GM23338 (cell line): ENCODE measurements around the gene MORN4. TPM values are rescaled to one million over a fixed set of nuclear protein-coding genes. Genes with fewer than 3 reads are reported as not detected.

Experiments used
- ATAC-seq: fragments of 200-7000 bp; cut with Tn5 transposase; 3 replicates; pipeline ENCODE4 v1.9.1; 2020
- DNase-seq: peaks from one replicate; pipeline ENCODE4 v3.0.0-alpha.2; 2015; ENCODE audit warnings: low spot score
- H2AFZ ChIP-seq: fragments of 200-600 bp; sonication (generic); 2 replicates; pipeline ENCODE4 v1.8.0; 2016; ENCODE audit warnings: antibody characterized with exemption, mild to moderate bottlenecking, moderate library complexity
- H3F3A ChIP-seq: fragments of 200-600 bp; sonication (generic); replicated peaks from 2 replicates; pipeline ENCODE4 v1.8.0; 2017; ENCODE audit warnings: antibody characterized with exemption, mixed run types, low read depth
- H3K27ac ChIP-seq: fragments of 200-600 bp; sonication (generic); 2 replicates; pipeline ENCODE4 v1.6.1; 2016; ENCODE audit warnings: low read depth
- H3K27me3 ChIP-seq: fragments of 200-600 bp; sonication (generic); 2 replicates; pipeline ENCODE4 v1.8.0; 2016; ENCODE audit warnings: mild to moderate bottlenecking, mixed run types, moderate library complexity; ENCODE audit not compliant: insufficient read depth
- H3K36me3 ChIP-seq: fragments of 200-600 bp; sonication (generic); 2 replicates; pipeline ENCODE4 v1.8.0; 2016; ENCODE audit warnings: mild to moderate bottlenecking; ENCODE audit not compliant: insufficient read depth
- H3K4me1 ChIP-seq: fragments of 200-600 bp; sonication (generic); 2 replicates; pipeline ENCODE4 v1.8.0; 2016; ENCODE audit warnings: mild to moderate bottlenecking, moderate library complexity; ENCODE audit not compliant: insufficient read depth
- H3K4me2 ChIP-seq: fragments of 200-600 bp; sonication (generic); 2 replicates; pipeline ENCODE4 v1.7.1; 2017; ENCODE audit warnings: mixed run types
- H3K4me3 ChIP-seq: fragments of 200-600 bp; sonication (generic); 2 replicates; pipeline ENCODE4 v1.6.1; 2016; ENCODE audit warnings: mixed run types
- H3K79me2 ChIP-seq: fragments of 200-600 bp; sonication (generic); replicated peaks from 2 replicates; pipeline ENCODE4 v1.8.0; 2017; ENCODE audit warnings: mild to moderate bottlenecking; ENCODE audit not compliant: insufficient read depth
- H3K9me2 ChIP-seq: fragments of 200-600 bp; sonication (generic); 2 replicates; pipeline ENCODE4 v1.8.0; 2017; ENCODE audit not compliant: insufficient read depth
- H4K20me1 ChIP-seq: fragments of 200-600 bp; sonication (generic); replicated peaks from 2 replicates; pipeline ENCODE4 v1.8.0; 2017; ENCODE audit warnings: mild to moderate bottlenecking; ENCODE audit not compliant: insufficient read depth
- H3K27ac Mint-ChIP-seq: 2 replicates; pipeline ENCODE4 v1.8.0; 2020; ENCODE audit warnings: inconsistent platforms, mild to moderate bottlenecking, moderate library complexity, mixed read lengths
- H3K27me3 Mint-ChIP-seq: 3 replicates; pipeline ENCODE4 v1.8.0; 2022; ENCODE audit warnings: low read depth, mild to moderate bottlenecking, moderate library complexity, mixed read lengths, inconsistent platforms; ENCODE audit not compliant: insufficient read depth, poor library complexity
- H3K36me3 Mint-ChIP-seq: 3 replicates; pipeline ENCODE4 v1.8.0; 2021; ENCODE audit warnings: low read depth, mild to moderate bottlenecking, inconsistent platforms, moderate library complexity, mixed read lengths
- H3K4me1 Mint-ChIP-seq: 3 replicates; pipeline ENCODE4 v1.8.0; 2020; ENCODE audit warnings: mild to moderate bottlenecking, inconsistent platforms, mixed read lengths
- H3K4me3 Mint-ChIP-seq: 3 replicates; pipeline ENCODE4 v1.8.0; 2021; ENCODE audit warnings: moderate library complexity, mild to moderate bottlenecking, inconsistent platforms, mixed read lengths
- H3K9me3 Mint-ChIP-seq: 3 replicates; pipeline ENCODE4 v1.8.0; 2020; ENCODE audit warnings: moderate library complexity, mild to moderate bottlenecking, inconsistent platforms, mixed read lengths
- CREB1 ChIP-seq: fragments of 250-450 bp; sonication (Bioruptor Pico); IDR thresholded peaks from 2 replicates; pipeline ENCODE4 v1.5.0; 2020; ENCODE audit warnings: low read depth, mild to moderate bottlenecking, moderate library complexity
- EZH2 ChIP-seq: fragments of 200-600 bp; sonication (generic); IDR thresholded peaks from one replicate; pipeline ENCODE4 v1.8.0; 2017; ENCODE audit warnings: antibody characterized with exemption, mild to moderate bottlenecking, low read depth; ENCODE audit not compliant: unreplicated experiment
- EZH2phosphoT487 ChIP-seq: fragments of 200-600 bp; sonication (generic); IDR thresholded peaks from one replicate; pipeline ENCODE4 v1.8.1; 2018; ENCODE audit warnings: antibody characterized with exemption; ENCODE audit not compliant: unreplicated experiment
- JUNB ChIP-seq: IDR thresholded peaks from one replicate; pipeline ENCODE4 v1.6.1; 2016; ENCODE audit warnings: antibody characterized with exemption; ENCODE audit not compliant: unreplicated experiment
- NANOG ChIP-seq: IDR thresholded peaks from 2 replicates; pipeline ENCODE4 v1.6.1; 2016; ENCODE audit warnings: antibody characterized with exemption, borderline replicate concordance
- POLR2AphosphoS5 ChIP-seq: IDR thresholded peaks from 2 replicates; pipeline ENCODE4 v1.6.1; 2016; ENCODE audit warnings: antibody characterized with exemption, low read depth
- STAT1 ChIP-seq: IDR thresholded peaks from one replicate; pipeline ENCODE4 v1.6.1; 2016; ENCODE audit warnings: antibody characterized with exemption; ENCODE audit not compliant: unreplicated experiment
- ZNF114 ChIP-seq: fragments of 250-450 bp; sonication (Bioruptor Pico); IDR thresholded peaks from 2 replicates; pipeline ENCODE4 v1.5.0; 2020; ENCODE audit warnings: mild to moderate bottlenecking, moderate library complexity
- ZNF331 ChIP-seq: fragments of 250-450 bp; sonication (Bioruptor Pico); IDR thresholded peaks from 2 replicates; pipeline ENCODE4 v1.5.0; 2020; ENCODE audit warnings: low read depth, mild to moderate bottlenecking, moderate library complexity
- polyA plus RNA-seq: library from polyadenylated mRNA; unstranded; fragments of >200 nt; fragmentation: Nextera tagmentation; extraction: Ambion mirVana; gene quantifications from 2 replicates; pipeline ENCODE4 v1.2.1, GENCODE V29; 2016
- total RNA-seq: library from RNA; depleted of rRNA; stranded (reverse); fragments of >200 nt; shearing (Covaris generic); gene quantifications from 2 replicates; pipeline ENCODE4 v1.2.3, GENCODE V29; 2014
- TF ChIP-seq, protein P1 (sequence below): IDR thresholded peaks from one replicate; pipeline ENCODE4 v1.6.1; 2018; ENCODE audit warnings: antibody characterized with exemption; ENCODE audit not compliant: unreplicated experiment

MORN4 gene
- total and polyA plus RNA-seq, 2 experiments from 2014 or later = 9.0 to 50.0 TPM

GRCh38 chr10:97593421-97593820 is 39.9 kb downstream of the MORN4 start:
- H3K27ac Mint-ChIP-seq = no peak overlapping the region

GRCh38 chr10:97590748-97591495 is 42.4 kb downstream of the MORN4 start:
- Histone ChIP-seq H3K79me2 (no peaks in the 10 kb centered on the region), H3K36me3 (no peaks in the 10 kb centered on the region), H4K20me1 (no peaks in the 10 kb centered on the region), H3K27ac (no peak overlapping the region), H3K27me3 (no peaks in the 10 kb centered on the region), H2AFZ (no peak overlapping the region), H3K4me3 (no peak overlapping the region), H3K4me2 (no peak overlapping the region), H3K4me1 (no peaks in the 10 kb centered on the region), H3K9me2 (0 out of 2 replicates have a peak, but pooled peaks cover 3% of the 10 kb centered on the region), H3F3A (no peaks in the 10 kb centered on the region)
- DNase-seq (no peak), ATAC-seq (no peak)
- no peaks in the 10 kb centered on the region for H3K36me3 Mint-ChIP-seq
- no peaks in the 10 kb centered on the region for H3K4me1 Mint-ChIP-seq
- H3K9me3 Mint-ChIP-seq = no peaks in the 10 kb centered on the region
- H3K4me3 Mint-ChIP-seq = no peak overlapping the region
- no peak overlapping the region for H3K27ac Mint-ChIP-seq
- H3K27me3 Mint-ChIP-seq = peaks cover 6% of the 10 kb centered on the region
- TF ChIP-seq EZH2 (no peak), EZH2phosphoT487 (no peak), ZNF114 (no peak), STAT1 (no peak), CREB1 (CRISPR knock-in tag) (no peak), JUNB (no peak), POLR2AphosphoS5 (no peak), ZNF331 (CRISPR knock-in tag) (no peak)
- TF ChIP-seq, protein P1, sequence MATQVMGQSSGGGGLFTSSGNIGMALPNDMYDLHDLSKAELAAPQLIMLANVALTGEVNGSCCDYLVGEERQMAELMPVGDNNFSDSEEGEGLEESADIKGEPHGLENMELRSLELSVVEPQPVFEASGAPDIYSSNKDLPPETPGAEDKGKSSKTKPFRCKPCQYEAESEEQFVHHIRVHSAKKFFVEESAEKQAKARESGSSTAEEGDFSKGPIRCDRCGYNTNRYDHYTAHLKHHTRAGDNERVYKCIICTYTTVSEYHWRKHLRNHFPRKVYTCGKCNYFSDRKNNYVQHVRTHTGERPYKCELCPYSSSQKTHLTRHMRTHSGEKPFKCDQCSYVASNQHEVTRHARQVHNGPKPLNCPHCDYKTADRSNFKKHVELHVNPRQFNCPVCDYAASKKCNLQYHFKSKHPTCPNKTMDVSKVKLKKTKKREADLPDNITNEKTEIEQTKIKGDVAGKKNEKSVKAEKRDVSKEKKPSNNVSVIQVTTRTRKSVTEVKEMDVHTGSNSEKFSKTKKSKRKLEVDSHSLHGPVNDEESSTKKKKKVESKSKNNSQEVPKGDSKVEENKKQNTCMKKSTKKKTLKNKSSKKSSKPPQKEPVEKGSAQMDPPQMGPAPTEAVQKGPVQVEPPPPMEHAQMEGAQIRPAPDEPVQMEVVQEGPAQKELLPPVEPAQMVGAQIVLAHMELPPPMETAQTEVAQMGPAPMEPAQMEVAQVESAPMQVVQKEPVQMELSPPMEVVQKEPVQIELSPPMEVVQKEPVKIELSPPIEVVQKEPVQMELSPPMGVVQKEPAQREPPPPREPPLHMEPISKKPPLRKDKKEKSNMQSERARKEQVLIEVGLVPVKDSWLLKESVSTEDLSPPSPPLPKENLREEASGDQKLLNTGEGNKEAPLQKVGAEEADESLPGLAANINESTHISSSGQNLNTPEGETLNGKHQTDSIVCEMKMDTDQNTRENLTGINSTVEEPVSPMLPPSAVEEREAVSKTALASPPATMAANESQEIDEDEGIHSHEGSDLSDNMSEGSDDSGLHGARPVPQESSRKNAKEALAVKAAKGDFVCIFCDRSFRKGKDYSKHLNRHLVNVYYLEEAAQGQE = no peak

More at GRCh38 chr10:97593421-97593820, 39.9 kb downstream of the MORN4 start:
- H3K27me3 ChIP-seq = no peaks in the 10 kb centered on the region
- no peak overlapping the region for H2AFZ ChIP-seq
- ATAC-seq (no peak), DNase-seq (no peak)
- H3K9me2 ChIP-seq = 0 out of 2 replicates have a peak, but pooled peaks cover 3% of the 10 kb centered on the region
- no peaks in the 10 kb centered on the region for H3K4me1 ChIP-seq
- no peaks in the 10 kb centered on the region for H3F3A ChIP-seq
- H3K36me3 Mint-ChIP-seq = no peaks in the 10 kb centered on the region
- H3K27ac ChIP-seq = no peak overlapping the region
- H3K4me3 Mint-ChIP-seq = no peak overlapping the region
- no peaks in the 10 kb centered on the region for H3K36me3 ChIP-seq
- TF ChIP-seq, protein P1 = no peak
- TF ChIP-seq NANOG = no peak
- H3K27me3 Mint-ChIP-seq = peaks cover 9% of the 10 kb centered on the region
- no peaks in the 10 kb centered on the region for H3K79me2 ChIP-seq
- no peaks in the 10 kb centered on the region for H3K4me1 Mint-ChIP-seq
- H3K9me3 Mint-ChIP-seq = no peaks in the 10 kb centered on the region
- H3K4me2 ChIP-seq = no peak overlapping the region
- no peaks in the 10 kb centered on the region for H4K20me1 ChIP-seq
- H3K4me3 ChIP-seq = no peak overlapping the region
